IPS-18a (cell line): ENCODE results near the gene SLC22A7.

ENCODE experiments used
- H3K27ac ChIP-seq: one replicate; pipeline ENCODE4 v1.5.1; 2013; ENCODE audit warnings: low read length
- H3K27me3 ChIP-seq: one replicate; pipeline ENCODE4 v1.6.1; 2013; ENCODE audit warnings: mild to moderate bottlenecking, low read length; ENCODE audit not compliant: control insufficient read depth, insufficient read depth
- H3K36me3 ChIP-seq: one replicate; pipeline ENCODE4 v1.6.1; 2013; ENCODE audit warnings: low read depth, low read length; ENCODE audit not compliant: control insufficient read depth
- H3K4me1 ChIP-seq: one replicate; pipeline ENCODE4 v1.6.1; 2013; ENCODE audit warnings: low read depth, low read length; ENCODE audit not compliant: control insufficient read depth
- H3K4me3 ChIP-seq: one replicate; pipeline ENCODE4 v1.5.1; 2013; ENCODE audit warnings: low read length
- H3K9ac ChIP-seq: one replicate; pipeline ENCODE4 v1.6.1; 2013; ENCODE audit warnings: mild to moderate bottlenecking, low read length, moderate library complexity
- H3K9me3 ChIP-seq: one replicate; pipeline ENCODE4 v1.6.1; 2013; ENCODE audit warnings: low read depth, low read length; ENCODE audit not compliant: control insufficient read depth

The SLC22A7 gene

GRCh38 chr6:43258807-43259686, 39.0 kb upstream of the SLC22A7 start:
- Histone ChIP-seq H3K4me3 (no peak overlapping the region), H3K27me3 (no peaks in the 10 kb centered on the region), H3K9ac (no peak overlapping the region), H3K36me3 (no peaks in the 10 kb centered on the region), H3K27ac (no peak overlapping the region), H3K9me3 (no peaks in the 10 kb centered on the region), H3K4me1 (no peaks in the 10 kb centered on the region)

DNA sequence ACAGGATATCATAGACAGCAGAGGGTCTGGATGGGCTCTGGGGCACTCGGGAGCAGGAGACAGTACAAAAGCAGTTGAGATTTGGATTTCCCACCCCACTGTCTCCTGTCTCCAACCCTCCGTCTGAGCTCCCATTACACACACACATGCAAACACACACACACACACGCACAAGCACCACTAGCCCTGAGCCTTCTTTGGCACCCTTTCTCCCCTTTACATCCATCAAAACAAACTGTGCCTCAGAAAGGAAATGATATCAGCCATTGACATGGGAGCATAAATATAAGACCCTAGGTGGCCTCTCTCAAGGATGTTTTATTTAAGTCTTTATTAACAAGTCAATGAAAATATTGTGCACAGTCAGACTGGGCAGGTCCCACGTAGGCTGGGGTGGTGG, 37.3 kb upstream of the SLC22A7 start:
- Histone ChIP-seq H3K27me3 (no peaks in the 10 kb centered on the region), H3K36me3 (no peaks in the 10 kb centered on the region), H3K4me1 (no peaks in the 10 kb centered on the region), H3K9ac (no peak overlapping the region), H3K27ac (no peak overlapping the region), H3K9me3 (no peaks in the 10 kb centered on the region), H3K4me3 (no peak overlapping the region)

DNA sequence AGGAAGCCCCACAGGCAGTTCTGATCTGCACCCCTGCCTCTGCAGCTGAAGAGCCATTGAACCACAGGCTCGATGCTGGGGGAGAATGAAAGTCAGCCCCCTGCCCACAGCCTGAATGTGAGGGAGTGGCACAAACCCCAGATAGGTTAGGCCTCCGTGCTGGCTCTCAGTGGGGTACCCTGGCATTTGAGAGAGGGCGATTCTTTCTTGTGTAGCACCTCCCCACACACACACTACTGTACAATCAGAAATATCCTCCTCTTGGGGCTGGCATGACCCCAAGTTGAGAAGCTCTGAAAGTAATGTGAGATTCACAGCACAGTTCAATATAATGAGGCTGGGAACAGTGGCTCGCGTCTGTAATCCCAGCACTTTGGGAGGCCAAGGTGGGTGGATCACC, 36.9 kb upstream of the SLC22A7 start:
- no peak overlapping the region for H3K9ac ChIP-seq
- no peaks in the 10 kb centered on the region for H3K36me3 ChIP-seq
- no peak overlapping the region for H3K27ac ChIP-seq
- no peaks in the 10 kb centered on the region for H3K4me1 ChIP-seq
- H3K9me3 ChIP-seq = no peaks in the 10 kb centered on the region
- H3K4me3 ChIP-seq = no peak overlapping the region
- no peaks in the 10 kb centered on the region for H3K27me3 ChIP-seq

- Histone ChIP-seq H3K9me3 (no peaks in the 10 kb centered on the region), H3K9ac (no peak overlapping the region), H3K27ac (no peak overlapping the region), H3K27me3 (no peaks in the 10 kb centered on the region), H3K36me3 (no peaks in the 10 kb centered on the region), H3K4me3 (no peak overlapping the region), H3K4me1 (peaks cover 2% of the 10 kb centered on the region)
Measured at GRCh38 chr6:43262000-43262779, 35.9 kb upstream of the SLC22A7 start.

GRCh38 chr6:43262780-43263313, 35.2 kb upstream of the SLC22A7 start:
- peaks cover 8% of the 10 kb centered on the region for H3K4me1 ChIP-seq
- no peaks in the 10 kb centered on the region for H3K9me3 ChIP-seq
- no peak overlapping the region for H3K27ac ChIP-seq
- no peak overlapping the region for H3K4me3 ChIP-seq
- no peak overlapping the region for H3K9ac ChIP-seq
- no peaks in the 10 kb centered on the region for H3K36me3 ChIP-seq
- H3K27me3 ChIP-seq = peaks cover 3% of the 10 kb centered on the region

GRCh38 chr6:43263314-43264178, 34.5 kb upstream of the SLC22A7 start:
- Histone ChIP-seq H3K4me3 (no peak overlapping the region), H3K27me3 (peaks cover 10% of the 10 kb centered on the region), H3K4me1 (peaks cover 10% of the 10 kb centered on the region), H3K9ac (no peak overlapping the region), H3K9me3 (no peaks in the 10 kb centered on the region), H3K36me3 (no peaks in the 10 kb centered on the region), H3K27ac (no peak overlapping the region)

GRCh38 chr6:43264599-43265145, 33.4 kb upstream of the SLC22A7 start:
- Histone ChIP-seq H3K9ac (no peak overlapping the region), H3K9me3 (no peaks in the 10 kb centered on the region), H3K36me3 (no peaks in the 10 kb centered on the region), H3K4me3 (no peak overlapping the region), H3K4me1 (peaks cover 10% of the 10 kb centered on the region), H3K27ac (no peak overlapping the region), H3K27me3 (peaks cover 22% of the 10 kb centered on the region)

GRCh38 chr6:43265564-43265963, 32.5 kb upstream of the SLC22A7 start:
- H3K9ac ChIP-seq = no peak overlapping the region
- H3K4me3 ChIP-seq = no peak overlapping the region
- no peaks in the 10 kb centered on the region for H3K36me3 ChIP-seq
- peaks cover 29% of the 10 kb centered on the region for H3K27me3 ChIP-seq
- H3K4me1 ChIP-seq = peaks cover 13% of the 10 kb centered on the region
- H3K27ac ChIP-seq = no peak overlapping the region
- H3K9me3 ChIP-seq = no peaks in the 10 kb centered on the region

DNA sequence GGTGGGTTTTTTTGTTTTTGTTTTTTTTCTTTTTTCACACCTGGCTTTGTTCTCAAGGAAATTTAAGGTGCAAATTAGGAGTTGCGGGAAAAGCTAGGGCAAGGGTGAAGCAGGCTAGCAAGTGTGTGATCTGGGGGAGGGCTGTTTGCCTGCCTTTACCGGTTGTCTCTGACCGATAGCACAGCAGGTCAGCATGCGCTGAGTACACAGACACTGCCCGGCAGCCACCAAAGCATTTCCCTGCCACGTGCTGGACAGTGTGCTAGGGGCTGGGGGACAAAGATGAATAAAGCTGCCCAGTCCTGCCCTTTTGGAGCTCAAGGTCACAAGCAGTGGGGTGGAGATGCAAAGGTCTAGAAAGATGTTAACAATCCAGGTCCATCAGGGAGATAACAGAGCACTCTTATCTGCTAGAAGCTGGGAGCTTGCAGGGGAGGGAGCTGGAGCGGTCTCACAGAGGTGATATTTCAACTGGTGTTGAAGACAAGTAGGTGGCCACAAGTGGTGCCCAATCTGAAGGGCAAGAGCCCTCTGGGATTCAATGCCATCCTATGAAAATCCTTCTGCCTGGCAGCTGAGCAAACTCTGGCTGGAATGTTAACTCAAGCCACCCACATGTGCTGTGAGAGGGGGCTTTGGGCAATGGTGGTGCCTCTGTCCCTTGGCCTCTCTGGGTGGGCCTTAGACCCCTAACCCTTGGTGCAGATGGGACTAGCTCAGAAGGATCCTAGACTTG, 30.3 kb upstream of the SLC22A7 start:
- peaks cover 13% of the 10 kb centered on the region for H3K4me1 ChIP-seq
- H3K4me3 ChIP-seq = no peak overlapping the region
- H3K27ac ChIP-seq = no peak overlapping the region
- peaks cover 29% of the 10 kb centered on the region for H3K27me3 ChIP-seq
- H3K9ac ChIP-seq = no peak overlapping the region
- H3K36me3 ChIP-seq = no peaks in the 10 kb centered on the region
- H3K9me3 ChIP-seq = no peaks in the 10 kb centered on the region

GRCh38 chr6:43268355-43268700, 29.7 kb upstream of the SLC22A7 start:
- H3K9ac ChIP-seq = no peak overlapping the region
- H3K36me3 ChIP-seq = no peaks in the 10 kb centered on the region
- H3K4me3 ChIP-seq = no peak overlapping the region
- H3K27me3 ChIP-seq = peaks cover 33% of the 10 kb centered on the region
- H3K9me3 ChIP-seq = no peaks in the 10 kb centered on the region
- no peak overlapping the region for H3K27ac ChIP-seq
- peaks cover 13% of the 10 kb centered on the region for H3K4me1 ChIP-seq
